Activated CD8-positive, alpha-beta memory T cell treated with anti-CD3 and anti-CD28 coated beads for 36 hours (primary cell): Measurements from ENCODE around the gene NSRP1. TPM values are rescaled to one million over a fixed set of nuclear protein-coding genes. Genes with fewer than 3 reads are reported as not detected.
"Not testable (repeated sequence)": the region's sequence is repeated elsewhere in the genome, so short reads cannot be mapped to it uniquely, and the experiment has no call there.

Experiments
- CTCF ChIA-PET: fragments of 350-600 bp; sonication (Branson Sonifier 250); formaldehyde crosslinking; loops from one replicate; lab custom pipeline; 2021; ENCODE audit warnings: antibody characterized with exemption; lab: Charles Lee
- POLR2A ChIA-PET: fragments of 350-600 bp; sonication (Branson Sonifier 250); formaldehyde crosslinking; loops from one replicate; lab custom pipeline; 2021; ENCODE audit warnings: antibody characterized with exemption; lab: Charles Lee
- total RNA-seq, 2 experiments: library from RNA; stranded (reverse); gene quantifications; one replicate each; pipeline ENCODE4 v1.2.3, GENCODE V29; 2021

NSRP1 gene
- total RNA-seq, 2 experiments from 2014 or later, result 25.3 to 26.2 TPM

- ChIA-PET CTCF (interaction anchor here (1.3 to 2.5 kb wide), 3 partner anchors 8 to 20 kb away, joined by 3 to 10 read pairs (median 8); no protein-coding TSS in a partner anchor), POLR2A (no interaction called here)
Measured at GRCh38 chr17:30112794-30113193, 3.8 kb upstream of the NSRP1 start.

- POLR2A ChIA-PET, result no interaction called here
- CTCF ChIA-PET, result interaction anchor here (0.6 to 2.5 kb wide), 4 partner anchors 9 to 851 kb away, joined by 3 to 10 read pairs (median 6); no protein-coding TSS in a partner anchor
Measured at GRCh38 chr17:30113213-30113612, 3.4 kb upstream of the NSRP1 start.

- CTCF ChIA-PET, result no interaction called here
- POLR2A ChIA-PET, result no interaction called here
Measured at GRCh38 chr17:30116345-30116660, 313 bp upstream of the NSRP1 start.

- ChIA-PET CTCF (interaction anchor here (0.7 to 2.5 kb wide), 3 partner anchors 9 to 221 kb away, joined by 3 to 10 read pairs (median 4); no protein-coding TSS in a partner anchor), POLR2A (interaction anchor here (0.7 to 1.3 kb wide), 2 partner anchors 13 to 187 kb away, joined by 3 read pairs; no protein-coding TSS in a partner anchor)
Measured at GRCh38 chr17:30117675-30118081, 1.1 kb downstream of the NSRP1 start.

GRCh38 chr17:30118635-30119034 lies 2.0 kb downstream of the NSRP1 start:
- CTCF ChIA-PET, result interaction anchor here (1.3 to 2.5 kb wide), 2 partner anchors 8 to 14 kb away, joined by 4 to 10 read pairs; no protein-coding TSS in a partner anchor
- POLR2A ChIA-PET, result interaction anchor here (0.6 kb wide), 1 partner anchor 159 kb away, joined by 3 read pairs; no protein-coding TSS in a partner anchor

- POLR2A ChIA-PET, result no interaction called here
- CTCF ChIA-PET, result interaction anchor here (1.0 to 3.1 kb wide), 5 partner anchors 11 to 223 kb away, joined by 3 to 22 read pairs (median 5); no protein-coding TSS in a partner anchor
Measured at GRCh38 chr17:30124273-30124796, 7.7 kb downstream of the NSRP1 start.

GRCh38 chr17:30130121-30130520 lies 13.5 kb downstream of the NSRP1 start:
- ChIA-PET POLR2A (no interaction called here), CTCF (no interaction called here)

GRCh38 chr17:30132615-30133014 lies 16.0 kb downstream of the NSRP1 start:
- CTCF ChIA-PET, result interaction anchor here (0.6 kb wide), 1 partner anchor 148 kb away, joined by 3 read pairs; no protein-coding TSS in a partner anchor
- POLR2A ChIA-PET, result interaction anchor here (0.6 kb wide), 1 partner anchor 992 kb away, joined by 7 read pairs; no protein-coding TSS in a partner anchor

- ChIA-PET POLR2A (interaction anchor here (0.6 kb wide), 1 partner anchor 992 kb away, joined by 7 read pairs; no protein-coding TSS in a partner anchor), CTCF (no interaction called here)
Measured at GRCh38 chr17:30133197-30133596, 16.6 kb downstream of the NSRP1 start.

- ChIA-PET POLR2A (no interaction called here), CTCF (no interaction called here)
Measured at GRCh38 chr17:30134551-30134950, 17.9 kb downstream of the NSRP1 start.

GRCh38 chr17:30137158-30137557 lies 20.5 kb downstream of the NSRP1 start:
- POLR2A ChIA-PET, result no interaction called here
- CTCF ChIA-PET, result interaction anchor here (1.1 kb wide), 1 partner anchor 199 kb away, joined by 3 read pairs; no protein-coding TSS in a partner anchor

GRCh38 chr17:30147860-30148259 lies 31.2 kb downstream of the NSRP1 start:
- POLR2A ChIA-PET, CTCF ChIA-PET: not testable (repeated sequence)

GRCh38 chr17:30148376-30148775 lies 31.8 kb downstream of the NSRP1 start:
- ChIA-PET POLR2A (no interaction called here), CTCF (no interaction called here)

- ChIA-PET CTCF (interaction anchor here (2.1 kb wide), 1 partner anchor 25 kb away, joined by 7 read pairs; no protein-coding TSS in a partner anchor), POLR2A (no interaction called here)
Measured at GRCh38 chr17:30151471-30151870, 34.9 kb downstream of the NSRP1 start.

GRCh38 chr17:30153463-30153862 lies 36.8 kb downstream of the NSRP1 start:
- CTCF ChIA-PET, result no interaction called here

GRCh38 chr17:30155389-30155788 lies 38.8 kb downstream of the NSRP1 start:
- ChIA-PET POLR2A (no interaction called here), CTCF (interaction anchor here (1.0 kb wide), 1 partner anchor 137 kb away, joined by 3 read pairs; no protein-coding TSS in a partner anchor)

More at GRCh38 chr17:30153463-30153862, 36.8 kb downstream of the NSRP1 start:
- POLR2A ChIA-PET, result no interaction called here

GRCh38 chr17:30158896-30159625 lies 42.4 kb downstream of the NSRP1 start:
- ChIA-PET CTCF (no interaction called here), POLR2A (no interaction called here)

- CTCF ChIA-PET, result no interaction called here
- POLR2A ChIA-PET, result no interaction called here
Measured at GRCh38 chr17:30160419-30161172, 44.0 kb downstream of the NSRP1 start.

- POLR2A ChIA-PET, result no interaction called here
- CTCF ChIA-PET, result interaction anchor here (0.6 kb wide), 1 partner anchor 1275 kb away, joined by 4 read pairs; no protein-coding TSS in a partner anchor
Measured at GRCh38 chr17:30161601-30162000, 45.0 kb downstream of the NSRP1 start.
